ENCODE measurements around the gene KRTAP4-1.

The KRTAP4-1 gene

DNA sequence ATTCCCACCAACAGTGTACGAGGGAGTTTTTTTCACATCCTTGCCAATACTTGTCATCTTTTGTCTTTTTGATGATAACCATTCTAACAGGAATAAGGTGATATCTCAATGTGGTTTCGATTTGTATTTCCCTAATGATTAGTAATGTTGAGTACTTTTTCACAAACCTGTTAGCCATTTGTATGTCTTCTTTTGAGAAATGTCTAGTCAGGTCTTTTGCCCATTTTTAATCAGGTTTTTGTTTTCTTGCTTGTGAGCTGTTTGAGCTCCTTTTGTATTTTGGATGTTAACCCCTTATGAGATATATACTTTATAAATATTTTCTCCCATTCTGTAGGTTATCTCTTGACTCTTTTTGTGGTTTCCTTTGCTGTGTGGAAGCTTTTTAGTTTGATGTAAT, 33.2 kb downstream of the KRTAP4-1 start (continued):
- no peak for TF ChIP-seq ZSCAN30 (tag by site-specific recombination; IDR thresholded peaks at IDR 0.05)
- TF ChIP-seq ZNF350 (tag by site-specific recombination; IDR thresholded peaks at IDR 0.05) = no peak

DNA sequence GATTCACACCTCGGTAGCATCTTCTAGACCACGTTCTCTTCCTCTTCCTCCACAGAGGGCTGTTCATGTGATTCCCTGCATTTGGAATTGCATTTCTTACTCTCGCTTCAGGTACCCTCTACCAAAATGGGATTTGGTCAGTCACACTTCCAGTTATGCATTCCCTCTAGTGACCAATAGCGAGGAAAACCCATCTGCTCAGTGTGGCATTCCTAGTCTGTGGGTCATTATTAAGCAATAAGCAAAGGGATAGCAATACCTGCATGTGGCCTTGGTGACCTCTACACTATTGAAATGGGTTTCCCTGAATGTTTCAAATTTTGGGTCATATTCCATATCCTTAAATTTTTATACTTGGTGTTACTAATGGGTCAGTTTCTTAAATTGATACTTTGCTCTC, 34.7 kb downstream of the KRTAP4-1 start:
- Histone ChIP-seq H3K9me3 (ENCODE audit: control insufficient read depth, insufficient read depth, low read depth, low read length) (no peaks in the 10 kb centered on the region), H3K27ac (ENCODE audit: extremely low read depth, low read depth, low read length) (no peak overlapping the region), H3K4me1 (ENCODE audit: control insufficient read depth, insufficient read depth, low read length) (no peaks in the 10 kb centered on the region), H3K36me3 (ENCODE audit: control insufficient read depth in 2 of 2, insufficient read depth in 1 of 2, low read length in 2 of 2) (no peaks in the 10 kb centered on the region), H3K4me3 (ENCODE audit: low read depth, low read length) (no peak overlapping the region)
- ChIA-PET POLR2A (no interaction called here), CTCF (interaction anchor here (0.9 kb wide), 1 partner anchor 499 kb away, joined by 3 read pairs; no protein-coding TSS in a partner anchor)
- TF ChIP-seq MZF1 (tag by site-specific recombination; IDR thresholded peaks at IDR 0.05; ENCODE audit: borderline replicate concordance) (no peak), ZNF48 (tag by site-specific recombination; IDR thresholded peaks at IDR 0.05) (no peak), ZNF530 (tag by site-specific recombination; IDR thresholded peaks at IDR 0.05; ENCODE audit: low read depth) (no peak), PRDM2 (tag by site-specific recombination; IDR thresholded peaks at IDR 0.05; ENCODE audit: borderline replicate concordance) (no peak), SETDB1 (IDR thresholded peaks at IDR 0.05; ENCODE audit: insufficient read length, low read length) (no peak), ZNF341 (tag by site-specific recombination; IDR thresholded peaks at IDR 0.05; ENCODE audit: low read depth) (no peak), ZNF623 (tag by site-specific recombination; IDR thresholded peaks at IDR 0.05) (no peak), ZNF24 (tag by site-specific recombination; IDR thresholded peaks at IDR 0.05) (no peak), ZSCAN16 (tag by site-specific recombination; IDR thresholded peaks at IDR 0.05) (no peak), KLF8 (tag by site-specific recombination; IDR thresholded peaks at IDR 0.05) (no peak), GLI4 (tag by site-specific recombination; IDR thresholded peaks at IDR 0.05) (no peak), ZNF529 (tag by site-specific recombination; IDR thresholded peaks at IDR 0.05; ENCODE audit: insufficient replicate concordance) (no peak), ZNF2 (tag by site-specific recombination; IDR thresholded peaks at IDR 0.05) (no peak), HIC1 (tag by site-specific recombination; IDR thresholded peaks at IDR 0.05) (no peak), KLF10 (tag by site-specific recombination; IDR thresholded peaks at IDR 0.05) (no peak), ZBTB8A (tag by site-specific recombination; IDR thresholded peaks at IDR 0.05) (no peak), ZNF10 (tag by site-specific recombination; IDR thresholded peaks at IDR 0.05) (no peak)
- TF ChIP-seq, protein P1, sequence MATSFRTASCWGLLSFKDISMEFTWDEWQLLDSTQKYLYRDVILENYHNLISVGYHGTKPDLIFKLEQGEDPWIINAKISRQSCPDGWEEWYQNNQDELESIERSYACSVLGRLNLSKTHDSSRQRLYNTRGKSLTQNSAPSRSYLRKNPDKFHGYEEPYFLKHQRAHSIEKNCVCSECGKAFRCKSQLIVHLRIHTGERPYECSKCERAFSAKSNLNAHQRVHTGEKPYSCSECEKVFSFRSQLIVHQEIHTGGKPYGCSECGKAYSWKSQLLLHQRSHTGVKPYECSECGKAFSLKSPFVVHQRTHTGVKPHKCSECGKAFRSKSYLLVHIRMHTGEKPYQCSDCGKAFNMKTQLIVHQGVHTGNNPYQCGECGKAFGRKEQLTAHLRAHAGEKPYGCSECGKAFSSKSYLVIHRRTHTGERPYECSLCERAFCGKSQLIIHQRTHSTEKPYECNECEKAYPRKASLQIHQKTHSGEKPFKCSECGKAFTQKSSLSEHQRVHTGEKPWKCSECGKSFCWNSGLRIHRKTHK (tag by site-specific recombination; IDR thresholded peaks at IDR 0.05) = no peak
- TF ChIP-seq, protein P2, sequence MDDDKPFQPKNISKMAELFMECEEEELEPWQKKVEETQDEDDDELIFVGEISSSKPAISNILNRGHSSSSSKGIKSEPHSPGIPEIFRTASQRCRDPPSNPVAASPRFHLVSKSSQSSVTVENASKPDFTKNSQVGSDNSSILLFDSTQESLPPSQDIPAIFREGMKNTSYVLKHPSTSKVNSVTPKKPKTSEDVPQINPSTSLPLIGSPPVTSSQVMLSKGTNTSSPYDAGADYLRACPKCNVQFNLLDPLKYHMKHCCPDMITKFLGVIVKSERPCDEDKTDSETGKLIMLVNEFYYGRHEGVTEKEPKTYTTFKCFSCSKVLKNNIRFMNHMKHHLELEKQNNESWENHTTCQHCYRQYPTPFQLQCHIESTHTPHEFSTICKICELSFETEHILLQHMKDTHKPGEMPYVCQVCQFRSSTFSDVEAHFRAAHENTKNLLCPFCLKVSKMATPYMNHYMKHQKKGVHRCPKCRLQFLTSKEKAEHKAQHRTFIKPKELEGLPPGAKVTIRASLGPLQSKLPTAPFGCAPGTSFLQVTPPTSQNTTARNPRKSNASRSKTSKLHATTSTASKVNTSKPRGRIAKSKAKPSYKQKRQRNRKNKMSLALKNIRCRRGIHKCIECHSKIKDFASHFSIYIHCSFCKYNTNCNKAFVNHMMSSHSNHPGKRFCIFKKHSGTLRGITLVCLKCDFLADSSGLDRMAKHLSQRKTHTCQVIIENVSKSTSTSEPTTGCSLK (tag by site-specific recombination; IDR thresholded peaks at IDR 0.05) = no peak
- TF ChIP-seq, protein P3, sequence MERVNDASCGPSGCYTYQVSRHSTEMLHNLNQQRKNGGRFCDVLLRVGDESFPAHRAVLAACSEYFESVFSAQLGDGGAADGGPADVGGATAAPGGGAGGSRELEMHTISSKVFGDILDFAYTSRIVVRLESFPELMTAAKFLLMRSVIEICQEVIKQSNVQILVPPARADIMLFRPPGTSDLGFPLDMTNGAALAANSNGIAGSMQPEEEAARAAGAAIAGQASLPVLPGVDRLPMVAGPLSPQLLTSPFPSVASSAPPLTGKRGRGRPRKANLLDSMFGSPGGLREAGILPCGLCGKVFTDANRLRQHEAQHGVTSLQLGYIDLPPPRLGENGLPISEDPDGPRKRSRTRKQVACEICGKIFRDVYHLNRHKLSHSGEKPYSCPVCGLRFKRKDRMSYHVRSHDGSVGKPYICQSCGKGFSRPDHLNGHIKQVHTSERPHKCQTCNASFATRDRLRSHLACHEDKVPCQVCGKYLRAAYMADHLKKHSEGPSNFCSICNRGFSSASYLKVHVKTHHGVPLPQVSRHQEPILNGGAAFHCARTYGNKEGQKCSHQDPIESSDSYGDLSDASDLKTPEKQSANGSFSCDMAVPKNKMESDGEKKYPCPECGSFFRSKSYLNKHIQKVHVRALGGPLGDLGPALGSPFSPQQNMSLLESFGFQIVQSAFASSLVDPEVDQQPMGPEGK (tag by site-specific recombination; IDR thresholded peaks at IDR 0.05) = no peak

Measured in HEK293 (cell line).